C4-2B (cell line): Measurements from ENCODE around the gene OSBP2.

Experiments
- ZFX ChIP-seq: fragments of 450-650 bp; IDR thresholded peaks from 2 replicates; pipeline ENCODE4 v1.6.1; 2017
- TF ChIP-seq, protein P1 (sequence below): fragments of 450-650 bp; conservative IDR thresholded peaks from 2 replicates; pipeline ENCODE4 v1.5.1; 2017; ENCODE audit warnings: mild to moderate bottlenecking

DNA sequence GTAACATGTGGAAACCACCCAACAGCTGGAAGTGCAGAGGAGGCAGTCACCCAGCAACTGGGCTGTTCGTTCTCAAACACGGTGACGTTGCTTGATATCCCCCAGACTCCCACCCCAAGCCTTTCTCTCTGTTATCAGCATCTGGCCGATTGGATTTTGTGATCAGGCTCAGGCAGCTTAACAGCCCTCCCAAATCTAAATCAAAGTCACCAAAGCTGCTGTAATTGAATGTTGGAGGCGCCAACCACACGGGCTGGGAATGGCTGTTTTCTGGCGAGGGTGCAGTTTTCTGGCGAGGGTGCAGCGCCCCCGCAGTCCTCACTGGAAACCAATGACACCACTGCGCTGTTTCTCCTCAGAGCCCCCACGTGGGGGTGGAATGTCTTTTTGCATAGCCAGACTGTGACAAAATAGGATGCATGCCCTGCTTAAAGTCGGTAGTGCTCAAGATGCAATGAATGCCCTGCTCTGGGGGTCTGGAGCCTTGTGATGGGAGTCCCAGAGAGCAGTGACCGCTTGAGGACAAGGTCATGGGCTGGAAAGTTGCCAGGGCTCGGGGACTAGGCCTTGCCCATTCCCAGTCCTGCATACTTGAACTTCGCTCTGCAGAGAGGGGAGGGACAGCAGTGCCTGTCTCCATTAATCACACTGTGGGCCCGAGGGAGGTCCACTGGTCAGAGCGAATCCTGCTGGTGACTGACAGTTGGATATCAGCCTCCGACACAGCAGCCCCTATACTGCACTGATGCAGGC, 168.6 kb downstream of the OSBP2 start:
- TF ChIP-seq, protein P1, sequence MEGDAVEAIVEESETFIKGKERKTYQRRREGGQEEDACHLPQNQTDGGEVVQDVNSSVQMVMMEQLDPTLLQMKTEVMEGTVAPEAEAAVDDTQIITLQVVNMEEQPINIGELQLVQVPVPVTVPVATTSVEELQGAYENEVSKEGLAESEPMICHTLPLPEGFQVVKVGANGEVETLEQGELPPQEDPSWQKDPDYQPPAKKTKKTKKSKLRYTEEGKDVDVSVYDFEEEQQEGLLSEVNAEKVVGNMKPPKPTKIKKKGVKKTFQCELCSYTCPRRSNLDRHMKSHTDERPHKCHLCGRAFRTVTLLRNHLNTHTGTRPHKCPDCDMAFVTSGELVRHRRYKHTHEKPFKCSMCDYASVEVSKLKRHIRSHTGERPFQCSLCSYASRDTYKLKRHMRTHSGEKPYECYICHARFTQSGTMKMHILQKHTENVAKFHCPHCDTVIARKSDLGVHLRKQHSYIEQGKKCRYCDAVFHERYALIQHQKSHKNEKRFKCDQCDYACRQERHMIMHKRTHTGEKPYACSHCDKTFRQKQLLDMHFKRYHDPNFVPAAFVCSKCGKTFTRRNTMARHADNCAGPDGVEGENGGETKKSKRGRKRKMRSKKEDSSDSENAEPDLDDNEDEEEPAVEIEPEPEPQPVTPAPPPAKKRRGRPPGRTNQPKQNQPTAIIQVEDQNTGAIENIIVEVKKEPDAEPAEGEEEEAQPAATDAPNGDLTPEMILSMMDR = no peak
- no peak for TF ChIP-seq ZFX
